Right lobe of liver (tissue), 6 donors: ENCODE results near the gene KLHDC7B. TPM values are rescaled to one million over a fixed set of nuclear protein-coding genes. Genes with fewer than 3 reads are reported as not detected.
A peak's percentile ranks its signal among the peaks of the same experiment; 100 is the strongest.
"Not testable (repeated sequence)": the region's sequence is repeated elsewhere in the genome, so short reads cannot be mapped to it uniquely, and the experiment has no call there.

ENCODE experiments used
- ATAC-seq, 4 donors: fragments of 200-7000 bp; cut with Tn5 transposase; one replicate each; pipeline ENCODE4 v1.9.1; 2020; ENCODE audit warnings: mild to moderate bottlenecking in 4 of 4, moderate library complexity in 4 of 4
- DNase-seq, 3 donors: peaks; one replicate each; pipeline ENCODE4 v3.0.0-alpha.2; 2020
- H3K27ac ChIP-seq, 3 donors: fragments of 200-600 bp; one replicate each; pipeline ENCODE4 v1.8.0; 2022
- H3K27me3 ChIP-seq, 2 donors: fragments of 200-600 bp; one replicate each; pipeline ENCODE4 v1.8.0; 2022
- H3K36me3 ChIP-seq, 4 donors: fragments of 200-600 bp; sonication (generic) in 1 of 4; one replicate each; pipeline versions ENCODE4 v1.5.1 to v1.8.0; 2017 to 2022; ENCODE audit warnings: control low read depth in 1 of 4
- H3K4me1 ChIP-seq, 4 donors: fragments of 200-600 bp; sonication (generic) in 1 of 4; one replicate each; pipeline versions ENCODE4 v1.5.1 to v1.8.0; 2017 to 2022; ENCODE audit warnings: control low read depth in 1 of 4
- H3K4me3 ChIP-seq, 3 donors: fragments of 200-600 bp; one replicate each; pipeline ENCODE4 v1.8.0; 2022
- H3K9me3 ChIP-seq, 4 donors: fragments of 200-600 bp; sonication (generic) in 1 of 4; one replicate each; pipeline versions ENCODE4 v1.5.1 to v1.8.0; 2017 to 2022; ENCODE audit warnings: control low read depth in 1 of 4
- POLR2A ChIP-seq: fragments of 450-650 bp; IDR thresholded peaks from one replicate; pipeline ENCODE4 v1.6.1; 2017; ENCODE audit warnings: antibody characterized with exemption, mild to moderate bottlenecking
- WGBS: methylation state at CpG from one replicate; pipeline ENCODE4 v1.1.6; 2018; ENCODE audit warnings: low coverage, low lambda C conversion rate; ENCODE audit not compliant: insufficient coverage; ENCODE audit errors: missing lambda C conversion rate; 5-methylcytosine and 5-hydroxymethylcytosine counted together
- intact Hi-C, 2 donors: fragments of 100-400 bp; cut with DNase I; formaldehyde crosslinking; loops; one replicate each; pipeline versions ENCODE4 v1.11.2 to v1.14.1; 2022
- total RNA-seq, 6 experiments: library from RNA; depleted of rRNA in 2 of 6; stranded (reverse); fragments of >200 nt in 2 of 6; fragmentation: NEBNext Ultra II Directional in 3 of 6; extraction: Animal tissue kit (Norgen Biotek cat#: 25700) in 3 of 6; gene quantifications; one replicate each; pipeline versions ENCODE4 v1.1.0 to v1.2.4, GENCODE V29; 2016 to 2023
- TF ChIP-seq, protein P1 (sequence below), 4 donors: fragments of 200-600 bp in 3 of 4; fragments of 450-650 bp in 1 of 4; IDR thresholded peaks; one replicate each; pipeline versions ENCODE4 v1.5.1 to v1.8.0; 2016 to 2022; ENCODE audit warnings: antibody characterized with exemption in 4 of 4, mild to moderate bottlenecking in 2 of 4
- donor health status: DM: no; HTN: yes; CAD: no.
- donor health status: DM: no; HTN: no; CAD: no.
- donor health status: DM: no; HTN: no; CAD: no.
- donor health status: DM: no; HTN: yes; CAD: no.
- donor health status: DM: no; HTN: yes; CAD: no.

KLHDC7B gene
- total RNA-seq, 6 experiments from 2014 or later, result 0.07 to 1.4 (median 0.62) TPM; not detected in 2

DNA sequence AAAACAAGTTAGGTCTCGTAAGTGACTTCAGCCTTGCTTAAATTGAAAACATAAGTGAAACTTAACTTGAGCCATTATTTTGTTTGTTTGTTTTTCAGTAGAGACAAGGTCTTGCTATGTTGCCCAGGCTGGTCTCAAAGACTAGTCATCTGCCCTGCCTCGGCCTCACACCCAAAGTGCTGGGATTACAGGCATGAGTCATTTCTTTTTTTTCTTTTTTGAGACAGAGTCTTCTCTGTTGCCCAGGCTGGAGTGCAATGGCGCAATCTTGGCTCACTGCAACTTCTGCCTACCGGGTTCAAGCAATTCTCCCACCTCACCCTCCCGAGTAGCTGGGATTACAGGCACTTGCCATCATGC is 4.1 kb upstream of the KLHDC7B start:
- H3K9me3 ChIP-seq, H3K4me3 ChIP-seq, H3K27me3 ChIP-seq, H3K36me3 ChIP-seq, intact Hi-C loops: not testable (repeated sequence)
- DNase-seq, result peak in 2 of 3 donors; percentile 62 to 65
- Histone ChIP-seq H3K4me1 (peaks cover 0 to 19% (median 9%) of the 10 kb centered on the region in 4 donors), H3K27ac (peak overlapping the region; percentile 44 to 97 (median 96))
- peak in 2 of 4 donors; percentile 16 to 47 for ATAC-seq
- WGBS, result 39% methylated on average over 5 of the region's 5 CpGs
- TF ChIP-seq POLR2A, result peak; percentile 60

DNA sequence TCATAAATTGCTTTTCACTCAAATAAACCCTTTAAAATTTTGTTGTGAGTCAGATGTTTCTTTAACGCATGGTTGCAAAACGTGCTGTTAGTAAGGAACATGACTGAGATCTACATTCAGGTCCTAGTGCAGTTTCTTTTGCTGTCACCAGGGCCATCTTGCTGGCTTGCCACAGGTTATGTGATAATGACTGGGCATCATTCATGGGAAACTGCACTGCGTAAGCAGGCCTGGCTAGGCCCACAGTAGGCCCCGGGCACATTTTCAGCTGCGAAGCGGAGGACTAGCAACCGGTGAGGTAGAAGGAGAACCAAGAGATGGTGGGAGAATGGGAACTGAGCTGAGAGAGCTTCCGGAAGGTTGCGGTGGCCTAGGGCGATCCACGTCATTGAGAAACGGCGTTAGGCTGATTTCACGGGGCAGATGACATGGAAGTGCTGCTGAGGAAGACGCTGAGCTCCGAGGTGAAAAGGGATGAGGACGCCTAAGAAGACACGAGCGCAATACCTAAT is 3.2 kb upstream of the KLHDC7B start:
- Histone ChIP-seq H3K36me3 (no peaks in the 10 kb centered on the region), H3K9me3 (no peaks in the 10 kb centered on the region), H3K4me3 (no peak overlapping the region), H3K27me3 (no peaks in the 10 kb centered on the region), H3K4me1 (peaks cover 0 to 19% (median 9%) of the 10 kb centered on the region in 4 donors), H3K27ac (peak overlapping the region in 2 of 3 donors; percentile 96 to 97)
- WGBS, result 65% methylated on average over 18 of the region's 19 CpGs
- peak in 1 of 4 donors; percentile 3 for ATAC-seq
- peak; percentile 35 for TF ChIP-seq POLR2A
- TF ChIP-seq, protein P1, sequence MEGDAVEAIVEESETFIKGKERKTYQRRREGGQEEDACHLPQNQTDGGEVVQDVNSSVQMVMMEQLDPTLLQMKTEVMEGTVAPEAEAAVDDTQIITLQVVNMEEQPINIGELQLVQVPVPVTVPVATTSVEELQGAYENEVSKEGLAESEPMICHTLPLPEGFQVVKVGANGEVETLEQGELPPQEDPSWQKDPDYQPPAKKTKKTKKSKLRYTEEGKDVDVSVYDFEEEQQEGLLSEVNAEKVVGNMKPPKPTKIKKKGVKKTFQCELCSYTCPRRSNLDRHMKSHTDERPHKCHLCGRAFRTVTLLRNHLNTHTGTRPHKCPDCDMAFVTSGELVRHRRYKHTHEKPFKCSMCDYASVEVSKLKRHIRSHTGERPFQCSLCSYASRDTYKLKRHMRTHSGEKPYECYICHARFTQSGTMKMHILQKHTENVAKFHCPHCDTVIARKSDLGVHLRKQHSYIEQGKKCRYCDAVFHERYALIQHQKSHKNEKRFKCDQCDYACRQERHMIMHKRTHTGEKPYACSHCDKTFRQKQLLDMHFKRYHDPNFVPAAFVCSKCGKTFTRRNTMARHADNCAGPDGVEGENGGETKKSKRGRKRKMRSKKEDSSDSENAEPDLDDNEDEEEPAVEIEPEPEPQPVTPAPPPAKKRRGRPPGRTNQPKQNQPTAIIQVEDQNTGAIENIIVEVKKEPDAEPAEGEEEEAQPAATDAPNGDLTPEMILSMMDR (IDR thresholded peaks at IDR 0.05), result no peak
- intact Hi-C loops, result no loop called here
- DNase-seq, result peak in 1 of 3 donors; percentile 65

DNA sequence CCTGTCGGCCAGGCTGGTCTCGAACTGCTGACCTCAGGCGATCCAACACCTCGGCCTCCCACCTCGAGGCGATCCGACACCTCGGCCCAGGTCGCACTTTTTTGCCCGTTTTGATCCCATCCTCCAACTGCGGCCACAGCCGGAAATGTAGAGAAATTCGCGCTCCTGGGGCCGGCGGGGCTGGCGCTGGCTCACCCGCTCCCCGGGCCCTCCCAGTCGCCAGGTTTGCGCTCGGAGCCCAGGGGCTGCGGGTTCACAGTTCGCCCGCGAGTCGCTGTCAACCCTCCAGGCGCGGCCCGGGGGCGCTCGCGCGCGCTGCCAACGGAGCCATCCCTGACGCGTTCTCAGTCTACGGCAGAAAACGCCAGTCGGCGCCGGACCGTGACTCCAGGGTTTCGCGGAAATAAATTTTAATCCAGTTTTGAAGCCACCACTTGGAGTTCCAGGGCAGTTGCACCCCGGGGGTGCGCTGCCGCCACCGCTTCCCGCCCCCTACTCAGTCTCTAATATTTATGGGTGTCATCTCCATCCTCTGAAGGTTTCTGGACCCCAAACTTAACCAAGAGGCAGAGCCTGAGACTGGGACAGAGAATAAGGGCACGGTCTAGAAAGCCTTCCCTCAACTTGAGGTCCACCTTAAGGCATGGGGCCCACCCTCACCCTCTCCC is 1.5 kb upstream of the KLHDC7B start:
- no peaks in the 10 kb centered on the region for H3K36me3 ChIP-seq

DNA sequence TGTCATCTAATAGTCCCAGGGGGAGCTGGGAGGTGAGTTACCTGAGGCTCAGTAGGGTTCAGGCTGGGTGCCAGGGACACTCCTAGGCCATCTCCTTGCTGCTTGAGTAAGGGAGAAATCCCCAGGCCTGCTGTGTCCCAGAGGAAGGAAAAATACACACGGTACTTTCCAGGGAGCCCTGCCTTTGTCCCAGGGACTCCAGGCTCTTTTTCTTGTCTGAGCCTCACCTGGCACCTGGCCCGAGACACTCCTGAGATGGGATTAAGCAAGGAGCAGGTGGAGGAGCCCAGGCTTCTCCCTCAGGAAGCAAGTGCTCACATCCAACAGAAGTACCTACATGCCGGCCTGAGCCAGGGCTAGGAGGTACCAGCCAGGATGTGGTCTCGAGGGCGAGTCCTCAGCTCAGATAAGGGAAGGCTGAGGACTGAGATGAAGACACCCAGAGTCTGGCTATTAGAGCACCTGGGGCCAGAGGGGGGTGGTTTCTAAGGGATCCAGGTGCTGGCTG is 899 bp upstream of the KLHDC7B start:
- Histone ChIP-seq H3K36me3 (no peaks in the 10 kb centered on the region), H3K4me3 (no peak overlapping the region), H3K9me3 (no peaks in the 10 kb centered on the region), H3K4me1 (peaks cover 0 to 14% (median 4%) of the 10 kb centered on the region in 4 donors), H3K27ac (peak overlapping the region in 2 of 3 donors; percentile 66 to 96), H3K27me3 (no peaks in the 10 kb centered on the region)
- WGBS, result 68% methylated on average over 5 of the region's 5 CpGs
- DNase-seq (peak in 1 of 3 donors; percentile 57), ATAC-seq (peak in 1 of 4 donors; percentile 4)
- intact Hi-C loops, result no loop called here
- TF ChIP-seq, protein P1 (IDR thresholded peaks at IDR 0.05), result no peak
- TF ChIP-seq POLR2A, result no peak

More for the DNA sequence above, 1.5 kb upstream of the KLHDC7B start:
- intact Hi-C loops, result no loop called here
- TF ChIP-seq, protein P1 (IDR thresholded peaks at IDR 0.05), result peak; percentile 48 to 65 (median 55)
- peak; percentile 54 for TF ChIP-seq POLR2A
- Histone ChIP-seq H3K27me3 (no peaks in the 10 kb centered on the region), H3K27ac (peak overlapping the region; percentile 27 to 96 (median 66)), H3K4me3 (peak overlapping the region; percentile 18 to 36 (median 21)), H3K4me1 (peaks cover 0 to 17% (median 5%) of the 10 kb centered on the region in 4 donors), H3K9me3 (no peaks in the 10 kb centered on the region)
- WGBS, result 7% methylated on average over 16 of the region's 52 CpGs
- ATAC-seq (peak; percentile 68 to 75 (median 72)), DNase-seq (peak; percentile 86 to 89 (median 89))
